Esophagus muscularis mucosa (tissue), 4 donors: ENCODE measurements around the gene TANGO2. TPM values are rescaled to one million over a fixed set of nuclear protein-coding genes. Genes with fewer than 3 reads are reported as not detected.

ENCODE experiments used
- DNase-seq: peaks from one replicate; pipeline ENCODE4 v3.0.0-alpha.2; 2017; ENCODE audit errors: extremely low spot score
- H3K27ac ChIP-seq, 4 donors: fragments of 200-600 bp; sonication (generic); replicated peaks in 1 of 4; 1 replicate in 3 of 4; 2 replicates in 1 of 4; pipeline ENCODE4 v1.5.1; 2016 to 2019; ENCODE audit warnings: mild to moderate bottlenecking in 1 of 4
- H3K27me3 ChIP-seq, 4 donors: fragments of 200-600 bp; sonication (generic); one replicate each; pipeline versions ENCODE4 v1.5.1 to v1.6.0; 2016 to 2019
- H3K36me3 ChIP-seq, 4 donors: fragments of 200-600 bp; sonication (generic); one replicate each; pipeline ENCODE4 v1.5.1; 2016 to 2019
- H3K4me1 ChIP-seq, 4 donors: fragments of 200-600 bp; sonication (generic); one replicate each; pipeline ENCODE4 v1.5.1; 2016 to 2019
- H3K4me3 ChIP-seq, 4 donors: fragments of 200-600 bp; sonication (generic); 1 replicate in 2 of 4; 2 replicates in 2 of 4; pipeline ENCODE4 v1.5.1; 2016 to 2019; ENCODE audit warnings: mild to moderate bottlenecking in 4 of 4, moderate library complexity in 1 of 4
- H3K9me3 ChIP-seq, 4 donors: fragments of 200-600 bp; sonication (generic); 1 replicate in 3 of 4; 2 replicates in 1 of 4; pipeline ENCODE4 v1.5.1; 2016 to 2019
- CTCF ChIP-seq, 3 experiments: fragments of 200-600 bp in 2 of 3; fragments of 450-650 bp in 1 of 3; sonication (generic) in 2 of 3; IDR thresholded peaks; one replicate each; pipeline ENCODE4 v1.5.1; 2017 to 2019; ENCODE audit warnings: antibody characterized with exemption in 3 of 3, mild to moderate bottlenecking in 2 of 3, moderate library complexity in 1 of 3
- EP300 ChIP-seq: sonication (generic); formaldehyde crosslinking; IDR thresholded peaks from one replicate; pipeline ENCODE4 v1.6.1; 2017; ENCODE audit warnings: antibody characterized with exemption
- POLR2A ChIP-seq: fragments of 450-650 bp; IDR thresholded peaks from one replicate; pipeline ENCODE4 v1.6.1; 2017; ENCODE audit warnings: antibody characterized with exemption, moderate library complexity, mild to moderate bottlenecking, low read depth
- POLR2AphosphoS5 ChIP-seq, 2 donors: sonication (generic); formaldehyde crosslinking; IDR thresholded peaks; one replicate each; pipeline ENCODE4 v1.6.1; 2017; ENCODE audit warnings: antibody characterized with exemption in 2 of 2
- WGBS: methylation state at CpG from one replicate; pipeline ENCODE4 v1.1.5; 2018; 5-methylcytosine and 5-hydroxymethylcytosine counted together
- intact Hi-C: fragments of 100-400 bp; cut with DNase I; formaldehyde crosslinking; loops from one replicate; pipeline ENCODE4 v1.15.1; 2023
- total RNA-seq, 4 donors: library from RNA; depleted of rRNA; stranded (reverse); fragments of >200 nt; gene quantifications; one replicate each; pipeline versions ENCODE4 v1.1.0 to v1.2.1, GENCODE V29; 2016

Gene TANGO2
- total RNA-seq, 4 donors from 2014 or later: 37.1 to 44.4 (median 42.3) TPM

GRCh38 chr22:20076627-20077172 is 55.8 kb downstream of the TANGO2 start:
- Histone ChIP-seq H3K36me3 (no peaks in the 10 kb centered on the region), H3K4me1 (peaks cover 13 to 19% (median 18%) of the 10 kb centered on the region in 4 donors), H3K27ac (no peak overlapping the region), H3K4me3 (no peak overlapping the region), H3K27me3 (no peaks in the 10 kb centered on the region), H3K9me3 (no peaks in the 10 kb centered on the region)
- TF ChIP-seq POLR2AphosphoS5 (IDR thresholded peaks at IDR 0.05): no peak
- no peak for TF ChIP-seq POLR2A
- no peak for TF ChIP-seq CTCF (IDR thresholded peaks at IDR 0.05)
- no peak for TF ChIP-seq EP300
- DNase-seq: no peak
- 65% methylated on average over 6 of the region's 6 CpGs for WGBS
- intact Hi-C loops: no loop called here

GRCh38 chr22:20079745-20080444 is 59.0 kb downstream of the TANGO2 start, which contains the start of gene DGCR8:
TSS of gene DGCR8 (plus strand) at chr22:20080241. CDS start at chr22:20085964, 5,723 bp downstream.
- intact Hi-C loops: loop anchor here (5.0 kb wide), 1 partner anchor 63 kb away; the partner anchor contains the start of gene ARVCF
- Histone ChIP-seq H3K27ac (peak within 1 kb of the TSS; percentile 87 to 96 (median 92)), H3K27me3 (no peaks in the 10 kb centered on the region), H3K4me1 (peaks cover 45 to 51% (median 50%) of the 10 kb centered on the region in 4 donors), H3K36me3 (no peaks in the 10 kb centered on the region), H3K4me3 (peak within 1 kb of the TSS; percentile 78 to 89 (median 82)), H3K9me3 (no peaks in the 10 kb centered on the region)
- peak in 1 of 3 experiments; percentile 21 for TF ChIP-seq CTCF (IDR thresholded peaks at IDR 0.05)
- TF ChIP-seq EP300: no peak
- peak; percentile 78 to 95 for TF ChIP-seq POLR2AphosphoS5 (IDR thresholded peaks at IDR 0.05)
- no peak for TF ChIP-seq POLR2A
- under 1% methylated on average over 39 of the region's 100 CpGs for WGBS
- peak; percentile 94 for DNase-seq

GRCh38 chr22:20080445-20080775 is 59.5 kb downstream of the TANGO2 start:
- peak overlapping the region; percentile 78 to 89 (median 82) for H3K4me3 ChIP-seq
- no peak for DNase-seq
- no peaks in the 10 kb centered on the region for H3K9me3 ChIP-seq
- WGBS: 0% methylated on average over 2 of the region's 34 CpGs
- intact Hi-C loops: loop anchor here (5.0 kb wide), 1 partner anchor 63 kb away; the partner anchor contains the start of gene ARVCF
- H3K27ac ChIP-seq: peak overlapping the region; percentile 87 to 96 (median 92)
- no peaks in the 10 kb centered on the region for H3K36me3 ChIP-seq
- H3K4me1 ChIP-seq: peaks cover 49 to 56% (median 53%) of the 10 kb centered on the region in 4 donors
- TF ChIP-seq POLR2A (no peak), POLR2AphosphoS5 (IDR thresholded peaks at IDR 0.05) (no peak), EP300 (no peak), CTCF (IDR thresholded peaks at IDR 0.05) (no peak)
- H3K27me3 ChIP-seq: no peaks in the 10 kb centered on the region

- no peak for DNase-seq
- Histone ChIP-seq H3K27me3 (no peaks in the 10 kb centered on the region), H3K36me3 (peaks cover 3 to 6% (median 5%) of the 10 kb centered on the region in 4 donors), H3K4me1 (peaks cover 49 to 60% (median 53%) of the 10 kb centered on the region in 4 donors), H3K9me3 (no peaks in the 10 kb centered on the region), H3K27ac (peak overlapping the region; percentile 87 to 96 (median 92)), H3K4me3 (peak overlapping the region; percentile 78 to 89 (median 82))
- intact Hi-C loops: loop anchor here (5.0 kb wide), 1 partner anchor 64 kb away; the partner anchor contains the start of gene ARVCF
- no peak for TF ChIP-seq EP300
- no peak for TF ChIP-seq POLR2A
- TF ChIP-seq CTCF (IDR thresholded peaks at IDR 0.05): no peak
- no peak for TF ChIP-seq POLR2AphosphoS5 (IDR thresholded peaks at IDR 0.05)
- 6% methylated on average over 25 of the region's 27 CpGs for WGBS
Measured at GRCh38 chr22:20080776-20081654, 60.1 kb downstream of the TANGO2 start.
